Testis (tissue), 2 donors: ENCODE results near the gene BCL6.

Experiments
- CTCF ChIP-seq, 3 experiments: fragments of 450-650 bp in 2 of 3; fragments of 200-600 bp in 1 of 3; sonication (generic) in 1 of 3; IDR thresholded peaks; one replicate each; pipeline ENCODE4 v1.5.1; 2016 to 2019; ENCODE audit warnings: antibody characterized with exemption in 3 of 3, mild to moderate bottlenecking in 2 of 3, moderate library complexity in 1 of 3
- POLR2A ChIP-seq: fragments of 450-650 bp; IDR thresholded peaks from one replicate; pipeline ENCODE4 v1.6.1; 2017; ENCODE audit warnings: antibody characterized with exemption, mild to moderate bottlenecking, moderate library complexity

- no peak for TF ChIP-seq CTCF (IDR thresholded peaks at IDR 0.05)
- no peak for TF ChIP-seq POLR2A
Measured at GRCh38 chr3:187735383-187735782, 9.9 kb downstream of the BCL6 start.
